H1 (cell line): ENCODE measurements around the gene MAP3K6. TPM values are rescaled to one million over a fixed set of nuclear protein-coding genes. Genes with fewer than 3 reads are reported as not detected.

Experiments
- BRCA1 ChIP-seq: IDR thresholded peaks from 2 replicates; pipeline ENCODE4 v1.6.1; 2012; ENCODE audit warnings: low read depth, low read length, improper control_type of control experiment
- CBX8 ChIP-seq: fragments of 300-800, 300-1000 bp; sonication (generic); IDR thresholded peaks from 2 replicates; pipeline ENCODE4 v1.7.1; 2016; ENCODE audit warnings: low read depth, low read length, borderline replicate concordance
- CHD2 ChIP-seq: IDR thresholded peaks from 2 replicates; pipeline ENCODE4 v1.6.1; 2012; ENCODE audit warnings: low read length, improper control_type of control experiment
- CTCF ChIP-seq, 3 experiments: IDR thresholded peaks; 1 replicate in 2 of 3; 2 replicates in 1 of 3; pipeline versions ENCODE4 v1.5.1 to v1.6.1; 2011; ENCODE audit warnings: low read length in 3 of 3, mild to moderate bottlenecking in 3 of 3, inconsistent platforms in 2 of 3, low read depth in 1 of 3, moderate library complexity in 1 of 3; ENCODE audit not compliant: insufficient read depth in 1 of 3; ENCODE audit errors: control extremely low read depth in 1 of 3
- E2F6 ChIP-seq: IDR thresholded peaks from 2 replicates; pipeline ENCODE4 v1.6.1; 2012; ENCODE audit warnings: inconsistent platforms
- EP300 ChIP-seq, 2 experiments: IDR thresholded peaks; 1 replicate in 1 of 2; 2 replicates in 1 of 2; pipeline ENCODE4 v1.6.1; 2011 to 2012; ENCODE audit warnings: low read depth in 2 of 2, low read length in 2 of 2, mild to moderate bottlenecking in 2 of 2, borderline replicate concordance in 1 of 2, inconsistent platforms in 1 of 2, moderate library complexity in 1 of 2
- HDAC2 ChIP-seq, 2 experiments: fragments of 300-600 bp in 1 of 2; sonication (generic) in 1 of 2; IDR thresholded peaks; 2 replicates each; pipeline ENCODE4 v1.6.1; 2011 to 2012; ENCODE audit warnings: low read depth in 2 of 2, low read length in 2 of 2, mild to moderate bottlenecking in 2 of 2, moderate library complexity in 2 of 2, borderline replicate concordance in 1 of 2, inconsistent platforms in 1 of 2
- RAD21 ChIP-seq, 2 experiments: IDR thresholded peaks in 1 of 2; conservative IDR thresholded peaks in 1 of 2; 2 replicates each; pipeline ENCODE4 v1.6.1; 2011; ENCODE audit warnings: low read depth in 2 of 2, low read length in 2 of 2, improper control_type of control experiment in 1 of 2, inconsistent platforms in 1 of 2, mild to moderate bottlenecking in 1 of 2, moderate library complexity in 1 of 2
- RNF2 ChIP-seq: fragments of 200-900, 300-1000 bp; sonication (generic); IDR thresholded peaks from 2 replicates; pipeline ENCODE4 v1.7.1; 2016; ENCODE audit warnings: borderline replicate concordance, low read depth, mild to moderate bottlenecking, antibody characterized with exemption, low read length; ENCODE audit not compliant: poor library complexity, severe bottlenecking; ENCODE audit errors: missing control alignments
- SIRT6 ChIP-seq: IDR thresholded peaks from one replicate; pipeline ENCODE4 v1.7.1; 2012; ENCODE audit warnings: low read length, inconsistent platforms
- SP4 ChIP-seq: IDR thresholded peaks from 2 replicates; pipeline ENCODE4 v1.6.1; 2012; ENCODE audit warnings: low read length, inconsistent platforms
- SRF ChIP-seq: IDR thresholded peaks from 2 replicates; pipeline ENCODE4 v1.6.1; 2011; ENCODE audit warnings: mild to moderate bottlenecking, low read depth, low read length, moderate library complexity
- SUZ12 ChIP-seq: fragments of 200-600 bp; sonication (generic); IDR thresholded peaks from 2 replicates; pipeline ENCODE4 v1.6.1; 2012; ENCODE audit warnings: mild to moderate bottlenecking, inconsistent platforms, low read length, moderate library complexity, mixed read lengths
- TAF1 ChIP-seq: IDR thresholded peaks from 2 replicates; pipeline ENCODE4 v1.6.1; 2011; ENCODE audit warnings: mild to moderate bottlenecking, low read depth, low read length
- TBP ChIP-seq: IDR thresholded peaks from 2 replicates; pipeline ENCODE4 v1.6.1; 2011; ENCODE audit warnings: low read depth, low read length, improper control_type of control experiment
- USF2 ChIP-seq: IDR thresholded peaks from 2 replicates; pipeline ENCODE4 v1.6.1; 2011; ENCODE audit warnings: low read length, improper control_type of control experiment
- polyA plus RNA-seq, 7 experiments: library from polyadenylated mRNA; depleted of rRNA in 3 of 7; stranded (reverse) in 5 of 7; unstranded in 2 of 7; fragments of >200 nt in 5 of 7; fragments of 200-250 nt in 2 of 7; gene quantifications; 1 replicate in 5 of 7; 2 replicates in 1 of 7; 4 replicates in 1 of 7; pipeline versions ENCODE4 v1.2.1 to v1.2.3, GENCODE V29; 2011 to 2013; ENCODE audit warnings: missing spikeins in 2 of 7, mixed read lengths in 2 of 7
- total RNA-seq: library from RNA; stranded (reverse); fragmentation: NEBNext Ultra II Directional; extraction: Animal tissue kit (Norgen Biotek cat#: 25700); gene quantifications from 2 replicates; pipeline ENCODE4 v1.2.1, GENCODE V29; 2021

The MAP3K6 gene
- total and polyA plus RNA-seq, 2 of the 8 experiments (the other 6 are each of a cell fraction or from before 2014, with no cell fraction given), result 7.4 to 7.6 TPM

GRCh38 chr1:27332536-27333281 lies 34.1 kb downstream of the MAP3K6 start (continued):
- TF ChIP-seq CTCF (IDR thresholded peaks at IDR 0.05; ENCODE audit: control extremely low read depth in 1 of 3, insufficient read depth in 1 of 3, low read depth in 1 of 3, low read length in 3 of 3) (peak; percentile 89 to 97 (median 95)), SUZ12 (no peak), E2F6 (no peak), RNF2 (no peak), SRF (no peak), BRCA1 (no peak), CHD2 (no peak), USF2 (no peak), RAD21 (IDR thresholded peaks at IDR 0.05 in 1 of 2, conservative IDR thresholded peaks at IDR 0.05 in 1 of 2; ENCODE audit: low read depth in 2 of 2, low read length in 2 of 2) (peak; percentile 64 to 75), TBP (no peak), SIRT6 (no peak), SP4 (no peak), EP300 (IDR thresholded peaks at IDR 0.05; ENCODE audit: borderline replicate concordance in 1 of 2, low read depth in 2 of 2, low read length in 2 of 2) (no peak), HDAC2 (IDR thresholded peaks at IDR 0.05; ENCODE audit: borderline replicate concordance in 1 of 2, low read depth in 2 of 2, low read length in 2 of 2) (no peak), CBX8 (no peak), TAF1 (no peak)
- TF ChIP-seq, all 59 proteins: peak for 4
